GM15510 (cell line): ENCODE results near the gene FRMD4A.

Source experiments
- POLR2A ChIP-seq: IDR thresholded peaks from 3 replicates; pipeline ENCODE4 v1.6.1; 2011; ENCODE audit warnings: borderline replicate concordance; ENCODE audit not compliant: insufficient read length; ENCODE audit errors: extremely low read depth

The FRMD4A gene

DNA sequence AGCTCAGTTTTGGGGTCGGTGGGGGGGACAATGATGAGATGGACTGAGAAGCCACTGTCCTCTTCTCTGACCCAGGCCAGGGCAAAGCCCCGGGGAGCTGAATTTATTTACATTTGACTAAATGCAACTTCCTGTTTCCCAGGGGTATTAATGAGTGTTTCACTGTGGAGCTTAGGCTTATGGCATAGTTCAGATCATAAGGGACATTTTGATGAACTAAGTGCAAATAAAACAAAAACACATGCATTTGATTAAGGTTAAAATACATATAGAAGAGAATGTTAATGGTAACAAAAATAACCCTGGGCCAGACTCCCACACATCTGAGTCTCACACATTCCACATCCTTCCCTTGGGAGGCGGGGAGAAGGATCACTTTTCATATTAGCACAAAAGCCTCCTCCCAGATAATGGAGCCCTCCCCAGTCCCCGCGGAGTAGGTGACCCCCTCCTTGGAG lies 320.6 kb downstream of the FRMD4A start:
- no peak for TF ChIP-seq POLR2A

- TF ChIP-seq POLR2A: no peak
Measured at GRCh38 chr10:14009371-14010100, 321.2 kb downstream of the FRMD4A start.

DNA sequence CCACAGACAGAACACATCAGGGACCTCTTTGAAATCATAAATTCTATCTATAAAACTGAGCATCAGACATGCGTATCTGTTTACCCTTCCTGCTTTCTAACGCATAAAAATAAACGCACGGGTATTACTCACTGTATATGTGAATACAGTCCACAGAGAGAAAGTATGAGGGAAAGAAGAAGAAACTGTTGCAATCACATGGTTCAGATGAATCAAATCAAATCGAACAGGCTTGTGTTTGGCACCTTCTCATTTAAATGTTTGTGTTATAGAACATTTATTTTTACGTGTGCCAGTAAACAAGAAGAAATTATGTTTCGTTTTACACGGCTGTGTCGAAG lies 322.0 kb downstream of the FRMD4A start:
- TF ChIP-seq POLR2A: no peak

DNA sequence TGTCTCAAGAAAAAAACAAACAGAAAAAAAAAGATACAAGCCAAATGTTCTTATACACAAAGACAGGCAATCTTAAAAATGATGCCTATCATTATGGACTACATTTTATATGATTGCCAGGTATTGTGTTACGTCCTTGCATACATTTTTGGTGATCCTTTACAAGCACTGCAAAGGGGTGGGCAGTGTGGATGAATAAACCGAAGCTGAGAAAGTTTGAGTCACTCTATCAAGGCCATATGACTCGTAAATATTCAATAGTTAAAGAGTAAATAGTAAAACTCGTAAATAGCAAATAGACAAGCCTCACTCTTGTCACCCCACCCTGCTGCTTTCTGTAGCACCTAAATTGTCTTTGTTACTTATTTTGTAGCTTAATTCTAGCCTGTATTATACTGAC lies 326.2 kb downstream of the FRMD4A start:
- TF ChIP-seq POLR2A: no peak

GRCh38 chr10:14003517-14004184 lies 327.1 kb downstream of the FRMD4A start:
- TF ChIP-seq POLR2A: no peak

DNA sequence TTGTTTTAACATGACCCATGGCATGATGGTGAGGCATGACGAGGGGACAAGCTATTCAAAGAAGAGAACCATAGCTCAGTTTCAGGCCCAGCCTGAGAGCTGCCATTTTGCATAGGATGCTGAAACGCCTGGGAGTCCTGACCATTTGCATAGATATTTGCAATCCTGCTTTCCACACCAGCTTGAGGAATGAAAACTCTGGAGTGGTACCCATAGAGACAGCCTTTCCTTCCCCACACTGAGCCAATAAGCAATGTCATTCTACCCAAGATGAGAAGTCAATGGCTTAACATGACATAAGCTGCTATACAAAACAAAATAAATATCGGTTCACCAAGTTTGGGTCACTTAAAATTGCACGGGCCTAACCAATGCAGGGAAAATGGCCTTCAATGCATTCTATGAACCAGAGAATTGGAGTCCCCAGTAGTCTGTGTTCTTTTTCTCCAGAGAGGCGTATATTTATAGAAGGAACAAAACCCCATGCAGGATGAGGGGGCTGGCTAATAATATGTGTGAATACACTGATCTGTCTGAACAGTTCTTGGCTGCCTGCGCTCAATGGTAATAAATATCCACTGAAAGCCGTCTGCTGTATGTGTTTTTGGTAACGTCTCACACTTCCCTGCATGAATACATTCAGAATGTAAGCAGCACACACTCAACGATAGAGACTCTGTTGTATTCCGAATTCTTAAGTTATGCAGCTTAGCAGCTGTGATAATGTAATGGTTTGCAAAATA lies 329.3 kb downstream of the FRMD4A start:
- no peak for TF ChIP-seq POLR2A

- TF ChIP-seq POLR2A: no peak
Measured at GRCh38 chr10:13998163-13998835, 332.4 kb downstream of the FRMD4A start.

DNA sequence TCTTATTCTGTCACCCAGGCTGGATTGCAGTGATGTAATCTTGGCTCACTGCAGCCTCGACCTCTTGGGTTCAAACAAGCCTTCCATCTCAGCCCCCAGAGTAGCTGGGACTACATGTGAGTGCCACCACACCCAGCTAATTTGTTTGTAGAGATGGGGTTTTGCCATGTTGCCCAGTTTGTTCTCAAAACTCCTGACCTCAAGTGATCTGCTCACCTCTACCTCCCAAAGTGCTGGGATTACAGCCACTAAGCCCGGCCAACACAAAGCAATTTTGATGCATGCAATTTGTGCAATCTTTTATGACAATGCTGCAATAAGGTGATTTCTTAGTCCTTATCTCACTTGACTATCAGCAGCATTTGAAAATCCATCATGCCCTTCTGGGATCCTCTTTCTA lies 333.1 kb downstream of the FRMD4A start:
- TF ChIP-seq POLR2A: no peak

- no peak for TF ChIP-seq POLR2A
Measured at GRCh38 chr10:13994932-13995331, 335.8 kb downstream of the FRMD4A start.

- TF ChIP-seq POLR2A: no peak
Measured at GRCh38 chr10:13993673-13994089, 337.0 kb downstream of the FRMD4A start.

- TF ChIP-seq POLR2A: no peak
Measured at GRCh38 chr10:13993169-13993568, 337.6 kb downstream of the FRMD4A start.

- TF ChIP-seq POLR2A: no peak
Measured at GRCh38 chr10:13991353-13991752, 339.4 kb downstream of the FRMD4A start.

- TF ChIP-seq POLR2A: no peak
Measured at GRCh38 chr10:13990946-13991345, 339.8 kb downstream of the FRMD4A start.

DNA sequence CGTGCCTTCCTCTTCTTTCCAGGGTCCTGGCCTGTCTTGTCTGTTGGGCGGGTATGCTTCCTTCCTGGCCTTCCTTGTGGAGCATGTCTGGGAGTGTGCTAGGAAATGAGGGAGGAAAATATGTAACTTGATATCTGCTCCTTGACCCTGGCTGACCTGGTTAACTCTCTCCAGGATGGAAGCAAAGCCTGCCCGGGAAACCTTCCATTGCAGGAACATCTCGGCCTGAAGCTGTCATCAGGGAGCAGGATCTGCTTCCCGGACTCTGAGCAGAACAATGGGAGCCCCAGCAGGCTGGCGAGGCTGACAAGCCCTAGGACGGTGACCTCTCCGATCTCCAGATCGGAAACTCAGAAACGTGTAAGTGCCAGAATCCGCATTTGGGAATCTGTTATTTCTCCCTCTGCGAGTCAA lies 340.3 kb downstream of the FRMD4A start:
- no peak for TF ChIP-seq POLR2A

DNA sequence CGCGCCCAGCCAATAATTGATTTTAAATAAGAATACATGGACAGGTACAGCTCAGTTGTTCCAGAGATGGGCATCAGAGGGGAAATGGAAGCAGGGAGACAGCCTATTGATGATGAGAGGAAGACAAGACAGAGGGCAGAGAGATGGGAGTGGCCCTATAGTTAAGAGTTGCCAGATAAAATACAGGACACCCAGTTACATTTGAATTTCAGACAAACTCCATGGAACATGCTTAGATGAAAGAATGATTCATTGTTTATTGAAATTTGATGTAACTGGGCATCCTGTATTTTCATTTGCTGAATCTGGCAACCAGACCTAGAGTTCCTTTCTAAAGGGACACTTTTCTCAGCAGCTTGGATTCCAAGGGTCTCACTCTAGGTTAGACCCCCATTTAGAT lies 341.1 kb downstream of the FRMD4A start:
- no peak for TF ChIP-seq POLR2A
